ENCODE measurements around the gene ADGRL2.

ADGRL2 gene

DNA sequence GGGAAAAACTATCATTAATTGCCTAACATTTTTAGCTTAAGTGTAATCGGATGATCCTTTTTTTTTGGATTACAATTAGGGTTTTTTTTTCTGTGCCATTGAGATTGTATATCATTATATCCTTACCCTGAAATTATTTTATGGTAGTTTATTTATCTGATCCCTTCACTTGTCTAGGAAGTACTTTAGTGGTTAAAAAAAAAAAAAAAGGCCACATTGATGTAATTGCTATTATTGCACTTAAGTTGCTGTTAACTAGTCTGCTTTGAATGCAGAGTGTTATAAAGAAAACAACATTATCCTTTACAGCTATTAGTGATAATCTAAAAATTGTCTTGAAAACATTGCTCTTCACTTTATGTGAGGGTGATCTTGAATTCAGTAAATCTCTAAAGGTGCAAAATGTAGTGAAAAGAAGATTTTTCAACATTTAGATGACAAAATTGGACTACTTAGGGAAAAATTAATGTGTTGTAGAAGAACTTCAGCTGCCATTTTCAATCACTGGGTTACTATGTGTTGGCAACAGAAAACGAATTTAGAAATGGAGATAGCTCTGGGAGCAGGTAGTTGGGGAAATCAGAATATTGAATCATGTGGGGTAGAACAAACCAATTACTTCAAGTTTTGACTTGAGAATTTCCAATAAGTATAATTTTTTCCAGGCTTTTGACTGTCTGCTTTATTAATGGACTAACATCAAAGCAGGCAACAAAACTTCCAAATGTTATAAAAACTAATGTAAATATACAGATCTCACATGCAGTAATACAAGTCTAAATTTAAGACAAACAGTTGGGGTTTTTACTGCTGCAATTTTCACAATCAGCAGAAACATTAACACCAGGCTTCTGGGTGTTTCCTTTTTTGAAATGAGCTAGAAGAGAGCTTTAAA lies 5.0 kb downstream of the ADGRL2 start:
- in situ Hi-C loops (cut with MboI; ENCODE audit: low sequenced_read_pairs), result no loop called here

GRCh38 chr1:81806432-81806770 lies 5.7 kb downstream of the ADGRL2 start:
- in situ Hi-C loops (cut with MboI; ENCODE audit: low sequenced_read_pairs), result no loop called here

GRCh38 chr1:81808760-81809159 lies 8.0 kb downstream of the ADGRL2 start:
- in situ Hi-C loops (cut with MboI; ENCODE audit: low sequenced_read_pairs), result no loop called here

GRCh38 chr1:81809808-81810207 lies 9.1 kb downstream of the ADGRL2 start:
- in situ Hi-C loops (cut with MboI; ENCODE audit: low sequenced_read_pairs), result no loop called here

- in situ Hi-C loops (cut with MboI; ENCODE audit: low sequenced_read_pairs), result no loop called here
Observed at GRCh38 chr1:81811757-81812371, 11.1 kb downstream of the ADGRL2 start.

- in situ Hi-C loops (cut with MboI; ENCODE audit: low sequenced_read_pairs), result no loop called here
Observed at GRCh38 chr1:81812712-81813111, 12.0 kb downstream of the ADGRL2 start.

GRCh38 chr1:81813691-81814090 lies 13.0 kb downstream of the ADGRL2 start:
- in situ Hi-C loops (cut with MboI; ENCODE audit: low sequenced_read_pairs), result no loop called here

DNA sequence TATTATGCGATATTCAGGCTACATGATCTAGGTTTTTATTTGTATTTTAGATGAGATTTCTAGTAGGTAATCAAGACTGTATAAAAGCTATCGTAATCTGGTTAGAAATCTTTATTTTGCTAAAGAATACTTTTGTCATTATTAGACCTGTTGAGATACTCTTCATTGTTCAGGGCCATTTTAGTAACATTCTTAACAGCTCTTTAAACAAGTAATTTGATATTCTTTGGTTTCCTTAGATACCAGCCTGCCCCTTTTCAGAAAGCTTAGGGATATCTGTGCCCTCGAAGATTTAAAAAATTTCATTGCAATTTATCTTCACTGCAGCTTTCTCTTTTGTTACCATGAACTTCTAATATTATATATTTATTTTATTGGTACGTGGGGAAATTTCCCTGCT lies 18.9 kb downstream of the ADGRL2 start:
- in situ Hi-C loops (cut with MboI; ENCODE audit: low sequenced_read_pairs), result no loop called here

DNA sequence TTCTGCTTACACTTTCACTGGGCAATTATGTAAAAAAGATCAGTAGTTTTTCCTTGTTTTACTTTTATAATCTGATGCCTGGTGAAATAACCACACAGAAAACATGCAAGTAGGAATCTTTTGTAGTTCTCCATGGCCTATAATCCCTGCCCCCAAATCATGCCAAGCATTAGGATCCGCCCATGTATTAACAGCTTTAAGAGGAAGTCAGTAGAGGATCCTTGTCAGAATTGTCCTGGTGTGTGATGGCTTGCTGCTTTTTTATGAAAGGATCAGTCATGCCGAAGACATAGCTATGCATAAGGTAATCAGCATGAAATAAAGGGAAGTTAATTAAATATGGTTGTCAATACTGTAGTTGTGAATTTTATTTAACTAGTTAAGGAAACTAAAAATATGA lies 20.0 kb downstream of the ADGRL2 start:
- in situ Hi-C loops (cut with MboI; ENCODE audit: low sequenced_read_pairs), result no loop called here

DNA sequence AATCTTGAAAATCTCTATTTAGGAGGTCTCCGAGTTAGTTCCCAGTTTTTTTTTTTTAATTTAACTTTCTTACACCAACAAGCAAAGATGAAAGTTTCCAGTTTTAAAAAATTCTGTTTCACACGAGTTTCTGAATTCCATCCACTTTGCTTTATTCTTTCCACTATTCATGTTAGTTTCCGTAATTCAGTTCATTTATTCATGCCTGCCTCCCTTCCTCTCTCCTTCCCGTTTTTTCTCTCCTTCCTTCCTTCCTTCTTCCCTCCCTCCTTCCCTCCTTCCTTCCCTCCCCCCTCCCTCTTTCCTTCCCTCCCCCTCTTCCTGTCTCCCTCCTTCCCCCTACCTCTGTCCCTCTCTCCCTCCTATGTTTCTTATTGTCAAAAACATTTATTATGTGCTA lies 22.3 kb downstream of the ADGRL2 start:
- in situ Hi-C loops (cut with MboI; ENCODE audit: low sequenced_read_pairs), result no loop called here

GRCh38 chr1:81824759-81825158 lies 24.0 kb downstream of the ADGRL2 start:
- in situ Hi-C loops (cut with MboI; ENCODE audit: low sequenced_read_pairs), result no loop called here

- in situ Hi-C loops (cut with MboI; ENCODE audit: low sequenced_read_pairs), result no loop called here
Observed at GRCh38 chr1:81827942-81828341, 27.2 kb downstream of the ADGRL2 start.

- in situ Hi-C loops (cut with MboI; ENCODE audit: low sequenced_read_pairs), result no loop called here
Observed at GRCh38 chr1:81832573-81832972, 31.8 kb downstream of the ADGRL2 start.

- in situ Hi-C loops (cut with MboI; ENCODE audit: low sequenced_read_pairs), result no loop called here
Observed at GRCh38 chr1:81833722-81834121, 33.0 kb downstream of the ADGRL2 start.

DNA sequence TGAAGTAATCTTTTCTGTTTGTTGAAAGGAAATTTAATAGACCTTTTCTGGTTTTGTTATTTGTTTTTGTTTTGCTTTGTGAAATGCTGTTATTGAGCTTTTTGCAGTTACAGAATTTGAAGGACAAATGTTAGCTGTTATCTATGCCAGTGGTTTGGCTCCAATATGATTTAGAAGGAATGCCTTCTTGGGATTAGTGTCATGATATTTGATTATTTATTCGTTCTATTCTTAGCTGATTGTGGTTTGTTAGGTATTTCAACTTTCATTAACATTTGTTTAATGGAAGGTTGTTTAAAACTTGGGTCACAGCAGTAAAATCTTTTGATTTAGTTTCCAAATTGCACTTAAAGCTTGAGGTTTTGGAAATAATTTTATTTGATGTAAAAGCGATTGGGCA lies 33.5 kb downstream of the ADGRL2 start:
- in situ Hi-C loops (cut with MboI; ENCODE audit: low sequenced_read_pairs), result no loop called here

DNA sequence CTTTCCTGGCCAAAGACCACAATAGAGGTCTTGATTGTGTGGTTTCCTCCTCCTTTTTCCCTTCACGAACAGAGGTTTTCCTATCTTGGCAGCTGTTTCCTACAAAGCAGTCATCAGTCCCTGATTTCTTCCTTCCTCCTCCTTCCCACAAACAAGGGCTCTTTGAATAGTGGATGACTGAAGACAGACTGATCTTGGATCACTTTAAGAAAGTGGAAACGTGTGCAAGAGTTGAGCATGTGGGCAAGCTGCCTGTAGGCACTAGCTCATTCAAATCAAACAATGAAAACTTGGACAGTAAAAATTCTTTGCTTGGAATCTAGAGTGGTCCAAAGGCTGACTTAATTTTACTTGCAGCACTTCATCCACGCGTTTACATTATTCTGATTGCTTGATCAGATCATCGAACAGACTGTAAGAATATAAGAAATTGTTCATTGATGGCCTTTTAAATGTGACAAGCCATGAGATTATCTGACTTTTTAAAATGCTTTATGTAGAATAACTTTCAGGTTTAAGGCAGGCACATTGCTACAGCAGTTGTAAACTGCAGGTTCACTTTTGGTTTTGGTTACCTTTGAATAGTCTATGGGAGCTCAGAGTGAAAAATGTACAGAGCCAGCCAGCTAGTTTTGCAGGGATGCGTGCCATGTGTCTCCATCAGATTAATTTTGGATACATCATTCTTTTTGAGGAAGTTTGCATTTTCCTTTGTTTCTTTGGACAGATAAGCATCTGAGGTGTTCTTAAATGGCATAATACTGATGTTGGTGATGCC lies 34.4 kb downstream of the ADGRL2 start:
- in situ Hi-C loops (cut with MboI; ENCODE audit: low sequenced_read_pairs), result no loop called here

- in situ Hi-C loops (cut with MboI; ENCODE audit: low sequenced_read_pairs), result no loop called here
Observed at GRCh38 chr1:81836007-81836626, 35.4 kb downstream of the ADGRL2 start.

DNA sequence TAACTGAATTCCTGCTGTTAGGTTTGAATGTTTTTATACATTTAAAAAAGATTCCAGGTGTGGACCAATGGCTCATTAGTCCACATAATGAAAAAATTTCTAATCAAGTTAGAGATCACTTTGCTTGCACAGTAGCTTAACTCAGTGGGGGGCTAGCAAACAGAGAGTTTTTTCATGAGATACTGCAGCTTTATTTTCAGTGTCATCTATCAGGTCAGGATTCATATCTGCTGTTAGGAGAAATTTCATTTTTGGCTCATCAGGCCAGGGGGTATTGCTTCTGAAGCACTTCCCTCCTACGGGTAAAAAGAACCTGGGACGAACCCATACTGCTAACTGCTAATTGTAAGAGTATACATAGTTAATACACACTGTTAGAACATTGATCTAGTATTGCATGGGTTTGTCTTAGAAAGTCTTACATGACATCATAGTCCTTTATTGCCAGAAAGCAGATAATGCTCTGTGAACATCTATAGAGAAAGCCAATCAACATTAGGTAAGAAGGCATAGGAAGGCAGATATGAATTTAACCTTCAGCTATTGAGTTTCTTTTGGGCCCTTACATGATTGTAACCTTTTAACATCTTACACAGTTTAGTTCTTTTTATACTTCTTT lies 38.0 kb downstream of the ADGRL2 start:
- in situ Hi-C loops (cut with MboI; ENCODE audit: low sequenced_read_pairs), result no loop called here

GRCh38 chr1:81840805-81841204 lies 40.1 kb downstream of the ADGRL2 start:
- in situ Hi-C loops (cut with MboI; ENCODE audit: low sequenced_read_pairs), result no loop called here

DNA sequence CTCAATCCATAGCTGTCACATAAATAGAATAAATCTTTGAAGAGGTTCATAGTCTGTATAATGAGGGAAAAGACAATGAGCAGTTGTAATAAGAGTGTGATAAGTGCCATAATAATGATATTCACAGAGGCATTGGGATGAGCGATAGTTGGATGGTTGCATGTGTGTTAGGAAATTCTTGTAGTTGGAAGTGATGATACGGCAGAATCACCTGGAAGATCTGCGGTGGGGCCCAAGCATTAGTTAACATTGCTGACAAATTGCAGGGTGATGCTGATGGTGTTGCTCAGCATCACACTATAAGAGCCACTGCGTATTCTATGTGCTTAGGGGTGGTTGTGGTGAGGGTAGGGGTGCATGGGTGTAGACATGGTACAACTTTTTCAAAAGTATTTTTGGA lies 41.1 kb downstream of the ADGRL2 start:
- in situ Hi-C loops (cut with MboI; ENCODE audit: low sequenced_read_pairs), result no loop called here

DNA sequence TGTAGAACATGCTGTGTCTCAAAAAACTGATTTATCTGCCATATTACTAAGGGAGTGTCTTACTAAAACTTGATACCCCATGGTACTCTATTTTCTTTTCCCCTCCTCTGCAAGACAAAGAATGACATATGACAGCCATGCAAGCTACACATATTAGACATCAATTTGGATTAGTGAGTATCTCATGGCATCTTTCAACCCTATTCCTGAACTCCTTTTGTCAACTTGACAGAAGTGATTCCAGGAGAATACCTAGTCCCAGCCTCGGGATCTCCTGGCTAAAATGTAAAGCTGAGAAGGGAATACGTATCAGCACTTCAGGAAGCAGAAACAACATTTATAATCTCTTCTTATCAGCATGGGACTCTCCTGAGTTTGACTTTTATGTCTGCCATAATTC lies 43.7 kb downstream of the ADGRL2 start:
- in situ Hi-C loops (cut with MboI; ENCODE audit: low sequenced_read_pairs), result no loop called here
